Pancreas (tissue), 10 donors: ENCODE measurements around the gene ANKRD17. TPM values are rescaled to one million over a fixed set of nuclear protein-coding genes. Genes with fewer than 3 reads are reported as not detected.

Experiments
- ATAC-seq, 4 donors: fragments of 200-7000 bp; cut with Tn5 transposase; one replicate each; pipeline versions ENCODE4 v1.8.0 to v1.9.1; 2020; ENCODE audit warnings: mild to moderate bottlenecking in 4 of 4, moderate library complexity in 4 of 4
- DNase-seq, 6 donors: peaks; one replicate each; pipeline ENCODE4 v3.0.0-alpha.2; 2020
- FAIRE-seq: peaks from 2 replicates; lab custom pipeline; 2012; peaks lifted over from hg19 to GRCh38; lab: Jason Lieb, UNC
- H3K27ac ChIP-seq, 4 donors: fragments of 200-600 bp; sonication (generic); 1 replicate in 3 of 4; 2 replicates in 1 of 4; pipeline versions ENCODE4 v1.5.0 to v1.8.0; 2020
- H3K27me3 ChIP-seq, 4 donors: fragments of 200-600 bp; one replicate each; pipeline ENCODE4 v1.8.0; 2021
- H3K36me3 ChIP-seq, 3 donors: fragments of 200-600 bp; sonication (generic) in 1 of 3; one replicate each; pipeline versions ENCODE4 v1.5.0 to v1.8.0; 2020 to 2021
- H3K4me1 ChIP-seq, 3 donors: fragments of 200-600 bp; one replicate each; pipeline ENCODE4 v1.8.0; 2021
- H3K4me3 ChIP-seq, 4 donors: fragments of 200-600 bp; sonication (generic) in 2 of 4; one replicate each; pipeline versions ENCODE4 v1.5.0 to v1.8.0; 2020 to 2021
- H3K9me3 ChIP-seq, 4 donors: fragments of 200-600 bp; one replicate each; pipeline ENCODE4 v1.8.0; 2021
- WGBS, 2 donors: extraction: QIAGEN DNeasy Blood & Tissue Kit; methylation state at CpG; one replicate each; pipeline ENCODE4 v1.1.7; 2013; 5-methylcytosine and 5-hydroxymethylcytosine counted together
- intact Hi-C, 3 donors: fragments of 100-400 bp; cut with DNase I; formaldehyde crosslinking; loops; one replicate each; pipeline versions ENCODE4 v1.11.1 to v1.14.2; 2022
- polyA plus RNA-seq, 2 donors: library from polyadenylated mRNA; stranded (reverse); fragments of 200-250 nt; gene quantifications; one replicate each; pipeline ENCODE4 v1.2.3, GENCODE V29; 2013
- total RNA-seq, 6 donors: library from RNA; stranded (reverse); fragmentation: NEBNext Ultra II Directional in 4 of 6; extraction: Animal tissue kit (Norgen Biotek cat#: 25700) in 4 of 6; gene quantifications; one replicate each; pipeline versions ENCODE4 v1.2.1 to v1.2.4, GENCODE V29; 2021 to 2023
- TF ChIP-seq, protein P1 (sequence below), 4 donors: fragments of 200-600 bp; sonication (generic) in 3 of 4; IDR thresholded peaks; one replicate each; pipeline versions ENCODE4 v1.5.0 to v1.8.0; 2021; ENCODE audit warnings: antibody characterized with exemption in 4 of 4
- donor health status: healthy with polysubstance abuse.
- donor health status: DM: no; HTN: no; CAD: no; lungs with moderate emphysema.
- donor health status: DM: no; HTN: no; CAD: no.
- donor health status: control.
- donor health status: control.
- donor health status: Bipolar disorder and iron deficiency.
- donor health status: DM: yes; HTN: yes; CAD: no.
- donor health status: DM: no; HTN: no; CAD: no.
- donor health status: DM: no; HTN: no; CAD: no.
- donor health status: DM: yes; HTN: yes; CAD: no.

The ANKRD17 gene
- total and polyA plus RNA-seq, 8 donors, result 7.7 to 45.8 (median 31.0) TPM

DNA sequence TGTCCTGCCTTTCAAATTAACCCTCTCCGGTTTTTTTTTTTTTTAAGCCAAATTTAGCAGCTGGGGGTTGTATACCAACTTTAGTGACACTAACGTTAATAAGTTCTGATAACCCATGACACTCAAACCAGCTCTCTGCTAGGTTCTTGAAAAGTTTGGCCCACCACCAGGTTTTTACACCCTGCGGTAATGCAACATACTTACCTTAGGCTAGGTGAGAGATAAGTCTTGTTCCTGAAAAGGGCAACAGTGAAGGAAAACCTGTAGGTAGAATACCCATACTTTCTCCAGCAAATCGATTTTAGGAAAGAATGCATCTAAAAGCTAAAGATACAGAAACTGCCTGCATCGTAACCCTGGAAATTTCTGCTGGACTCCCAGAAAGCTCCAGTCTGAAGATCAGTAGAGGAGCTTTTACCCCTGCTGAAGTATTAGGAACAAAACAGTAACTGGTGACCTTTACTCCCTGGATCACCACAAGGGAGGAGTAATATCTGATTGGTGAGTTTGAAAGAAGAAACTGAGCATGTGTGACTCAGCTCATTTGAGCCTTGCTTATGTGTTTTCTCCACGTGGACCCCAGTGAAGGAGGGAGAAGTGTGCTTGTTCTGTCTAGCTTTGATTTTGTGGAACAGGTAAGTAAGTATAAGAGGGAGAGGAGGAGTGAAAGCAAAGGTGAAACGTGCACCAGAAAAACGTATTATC lies 154.6 kb downstream of the ANKRD17 start:
- no peak for FAIRE-seq
- intact Hi-C loops, result no loop called here
- no peak overlapping the region for H3K4me3 ChIP-seq
- ATAC-seq, result peak in 3 of 4 donors; percentile 30 to 52 (median 34)
- TF ChIP-seq, protein P1, sequence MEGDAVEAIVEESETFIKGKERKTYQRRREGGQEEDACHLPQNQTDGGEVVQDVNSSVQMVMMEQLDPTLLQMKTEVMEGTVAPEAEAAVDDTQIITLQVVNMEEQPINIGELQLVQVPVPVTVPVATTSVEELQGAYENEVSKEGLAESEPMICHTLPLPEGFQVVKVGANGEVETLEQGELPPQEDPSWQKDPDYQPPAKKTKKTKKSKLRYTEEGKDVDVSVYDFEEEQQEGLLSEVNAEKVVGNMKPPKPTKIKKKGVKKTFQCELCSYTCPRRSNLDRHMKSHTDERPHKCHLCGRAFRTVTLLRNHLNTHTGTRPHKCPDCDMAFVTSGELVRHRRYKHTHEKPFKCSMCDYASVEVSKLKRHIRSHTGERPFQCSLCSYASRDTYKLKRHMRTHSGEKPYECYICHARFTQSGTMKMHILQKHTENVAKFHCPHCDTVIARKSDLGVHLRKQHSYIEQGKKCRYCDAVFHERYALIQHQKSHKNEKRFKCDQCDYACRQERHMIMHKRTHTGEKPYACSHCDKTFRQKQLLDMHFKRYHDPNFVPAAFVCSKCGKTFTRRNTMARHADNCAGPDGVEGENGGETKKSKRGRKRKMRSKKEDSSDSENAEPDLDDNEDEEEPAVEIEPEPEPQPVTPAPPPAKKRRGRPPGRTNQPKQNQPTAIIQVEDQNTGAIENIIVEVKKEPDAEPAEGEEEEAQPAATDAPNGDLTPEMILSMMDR (IDR thresholded peaks at IDR 0.05), result no peak
- H3K27ac ChIP-seq, result no peak overlapping the region
- no peaks in the 10 kb centered on the region for H3K4me1 ChIP-seq
- no peaks in the 10 kb centered on the region for H3K9me3 ChIP-seq
- 61 to 66% methylated on average over 8 of the region's 8 CpGs for WGBS, 2 donors
- H3K36me3 ChIP-seq, result peaks cover 0 to 31% (median 2%) of the 10 kb centered on the region in 3 donors
- no peak for DNase-seq
- no peaks in the 10 kb centered on the region for H3K27me3 ChIP-seq

DNA sequence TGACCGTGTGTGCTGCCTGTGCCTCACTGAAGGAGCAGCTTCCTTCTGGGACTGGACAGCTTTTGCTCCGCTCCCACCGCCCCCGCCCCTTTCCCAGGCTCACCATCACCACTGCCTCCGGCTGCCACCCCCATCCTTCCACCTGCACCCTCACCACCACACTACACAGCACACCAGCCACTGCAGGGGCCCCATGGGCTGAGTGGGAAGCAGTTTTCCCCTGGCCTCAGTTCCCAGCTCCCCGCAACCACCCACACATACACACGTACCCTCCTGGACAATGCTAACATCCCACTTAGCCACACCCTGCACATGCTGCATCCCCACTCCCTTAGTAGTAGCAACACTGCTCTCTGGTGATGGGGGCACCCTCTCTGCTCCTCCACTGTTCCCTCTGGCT lies 159.5 kb downstream of the ANKRD17 start:
- TF ChIP-seq, protein P1 (IDR thresholded peaks at IDR 0.05), result no peak
- Histone ChIP-seq H3K27me3 (no peaks in the 10 kb centered on the region), H3K4me3 (no peak overlapping the region), H3K36me3 (peaks cover 0 to 37% (median 1%) of the 10 kb centered on the region in 3 donors), H3K27ac (no peak overlapping the region), H3K9me3 (no peaks in the 10 kb centered on the region), H3K4me1 (no peaks in the 10 kb centered on the region)
- ATAC-seq (no peak), FAIRE-seq (no peak), DNase-seq (no peak)
- intact Hi-C loops, result no loop called here
- WGBS, 2 donors, result 94 to 97% methylated on average over 6 to 7 of the region's 7 CpGs

DNA sequence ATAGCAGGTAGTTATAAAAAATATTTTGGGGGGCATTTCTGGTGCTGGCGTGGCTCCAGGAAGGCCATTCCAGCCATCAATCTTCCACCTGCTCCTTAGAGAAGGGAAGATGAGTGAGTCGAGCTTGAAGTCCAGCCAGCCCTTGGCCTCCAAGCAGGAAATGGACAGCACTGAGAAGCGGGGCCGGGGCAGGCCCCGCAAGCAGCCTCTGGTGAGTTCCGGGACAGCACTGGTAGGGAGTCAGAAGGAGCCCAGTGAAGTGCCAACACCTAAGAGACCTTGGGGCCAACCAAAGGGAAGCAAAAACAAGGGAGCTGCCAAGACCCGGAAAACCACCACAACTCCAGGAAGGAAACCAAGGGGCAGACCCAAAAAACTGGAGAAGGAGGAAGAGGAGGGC lies 159.9 kb downstream of the ANKRD17 start:
- Histone ChIP-seq H3K36me3 (peaks cover 0 to 34% (median 6%) of the 10 kb centered on the region in 3 donors), H3K9me3 (no peaks in the 10 kb centered on the region), H3K4me1 (no peaks in the 10 kb centered on the region), H3K27me3 (no peaks in the 10 kb centered on the region), H3K4me3 (no peak overlapping the region), H3K27ac (no peak overlapping the region)
- ATAC-seq, result no peak
- intact Hi-C loops, result no loop called here
- TF ChIP-seq, protein P1 (IDR thresholded peaks at IDR 0.05), result no peak
- 84 to 89% methylated on average over 7 of the region's 7 CpGs for WGBS, 2 donors
- no peak for FAIRE-seq
- no peak for DNase-seq

DNA sequence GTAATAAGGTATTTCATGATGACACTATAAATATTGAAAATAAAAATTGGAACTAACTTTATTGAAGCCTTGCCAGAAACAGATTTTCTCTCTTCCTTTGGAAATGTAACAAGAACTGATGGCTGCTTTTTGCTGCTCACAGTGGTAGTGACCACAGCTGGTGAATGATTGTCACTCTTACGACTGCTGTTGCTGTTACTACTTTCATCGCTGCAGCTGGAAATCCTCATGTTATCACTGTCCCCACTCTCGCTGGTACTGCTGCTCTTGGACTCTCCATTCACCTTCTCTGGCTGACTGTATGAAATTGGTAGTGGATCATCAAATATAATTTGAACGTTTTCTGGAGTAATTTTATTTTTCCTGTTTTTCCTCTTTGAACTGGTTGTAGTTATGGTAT lies 160.6 kb downstream of the ANKRD17 start:
- H3K27me3 ChIP-seq, result no peaks in the 10 kb centered on the region
- intact Hi-C loops, result no loop called here
- no peaks in the 10 kb centered on the region for H3K9me3 ChIP-seq
- TF ChIP-seq, protein P1 (IDR thresholded peaks at IDR 0.05), result no peak
- H3K4me3 ChIP-seq, result no peak overlapping the region
- no peak overlapping the region for H3K27ac ChIP-seq
- H3K4me1 ChIP-seq, result no peaks in the 10 kb centered on the region
- peaks cover 0 to 37% (median 7%) of the 10 kb centered on the region in 3 donors for H3K36me3 ChIP-seq
- WGBS, 2 donors, result 83 to 87% methylated on average over 4 of the region's 4 CpGs
- FAIRE-seq (no peak), DNase-seq (no peak), ATAC-seq (no peak)

DNA sequence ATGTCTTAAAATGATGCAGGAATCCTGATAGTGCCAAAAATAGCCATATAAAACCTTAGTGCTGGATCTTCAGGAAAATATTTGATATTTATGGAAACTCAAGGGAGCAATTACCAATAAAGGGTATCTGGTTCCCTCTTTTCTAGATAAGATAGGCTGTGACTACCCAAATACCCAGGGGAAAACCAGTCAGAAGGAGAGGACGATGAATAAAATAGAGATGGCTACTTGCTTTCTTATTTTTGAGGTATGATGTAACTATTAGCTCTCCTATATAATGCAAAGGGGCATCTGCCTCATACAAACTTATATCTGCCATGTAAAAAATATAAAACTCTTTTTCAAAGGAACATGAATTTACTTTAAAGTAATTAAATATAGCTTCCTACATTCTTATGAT lies 165.7 kb downstream of the ANKRD17 start:
- no peak for FAIRE-seq
- ATAC-seq, result no peak
- Histone ChIP-seq H3K4me3 (no peak overlapping the region), H3K27me3 (no peaks in the 10 kb centered on the region), H3K4me1 (peaks cover 5 to 9% (median 8%) of the 10 kb centered on the region in 3 donors), H3K36me3 (peaks cover 0 to 34% (median 14%) of the 10 kb centered on the region in 3 donors), H3K9me3 (no peaks in the 10 kb centered on the region), H3K27ac (no peak overlapping the region)
- WGBS, 2 donors, result 74 to 96% methylated on average over 1 of the region's 1 CpG
- no peak for DNase-seq
- intact Hi-C loops, result no loop called here
- TF ChIP-seq, protein P1 (IDR thresholded peaks at IDR 0.05), result no peak
